ENCODE results near the gene RASA1. TPM values are rescaled to one million over a fixed set of nuclear protein-coding genes. Genes with fewer than 3 reads are reported as not detected.
A peak's percentile ranks its signal among the peaks of the same experiment; 100 is the strongest.

The RASA1 gene
- total RNA-seq, 4 donors from 2014 or later, result 25.9 to 59.9 (median 46.3) TPM

DNA sequence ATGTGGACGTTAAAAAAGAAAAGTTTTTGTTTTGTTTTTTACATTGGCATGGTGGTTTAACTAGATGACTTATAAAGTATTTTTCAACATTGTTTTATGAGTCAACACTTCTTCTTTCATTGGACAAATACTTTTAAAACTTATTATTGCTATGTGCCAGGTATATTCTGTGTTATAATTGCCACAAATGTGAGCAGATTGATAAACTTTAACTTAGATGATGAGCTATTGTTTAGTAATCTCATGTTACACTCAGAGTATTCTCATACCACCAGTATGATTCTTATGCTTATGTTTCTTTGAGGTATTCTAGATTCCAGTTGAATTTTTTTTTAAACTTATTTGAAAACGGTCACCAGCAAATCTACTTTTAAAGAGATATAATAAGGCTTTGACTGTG is 60.3 kb downstream of the RASA1 start:
- Histone ChIP-seq H3K4me3 (no peak overlapping the region), H3K36me3 (no peaks in the 10 kb centered on the region), H3K27me3 (no peaks in the 10 kb centered on the region), H3K27ac (no peak overlapping the region), H3K4me1 (no peaks in the 10 kb centered on the region), H3K9me3 (no peaks in the 10 kb centered on the region)
- no peak for DNase-seq
- no peak for TF ChIP-seq POLR2A (IDR thresholded peaks at IDR 0.05)
- TF ChIP-seq, protein P1, sequence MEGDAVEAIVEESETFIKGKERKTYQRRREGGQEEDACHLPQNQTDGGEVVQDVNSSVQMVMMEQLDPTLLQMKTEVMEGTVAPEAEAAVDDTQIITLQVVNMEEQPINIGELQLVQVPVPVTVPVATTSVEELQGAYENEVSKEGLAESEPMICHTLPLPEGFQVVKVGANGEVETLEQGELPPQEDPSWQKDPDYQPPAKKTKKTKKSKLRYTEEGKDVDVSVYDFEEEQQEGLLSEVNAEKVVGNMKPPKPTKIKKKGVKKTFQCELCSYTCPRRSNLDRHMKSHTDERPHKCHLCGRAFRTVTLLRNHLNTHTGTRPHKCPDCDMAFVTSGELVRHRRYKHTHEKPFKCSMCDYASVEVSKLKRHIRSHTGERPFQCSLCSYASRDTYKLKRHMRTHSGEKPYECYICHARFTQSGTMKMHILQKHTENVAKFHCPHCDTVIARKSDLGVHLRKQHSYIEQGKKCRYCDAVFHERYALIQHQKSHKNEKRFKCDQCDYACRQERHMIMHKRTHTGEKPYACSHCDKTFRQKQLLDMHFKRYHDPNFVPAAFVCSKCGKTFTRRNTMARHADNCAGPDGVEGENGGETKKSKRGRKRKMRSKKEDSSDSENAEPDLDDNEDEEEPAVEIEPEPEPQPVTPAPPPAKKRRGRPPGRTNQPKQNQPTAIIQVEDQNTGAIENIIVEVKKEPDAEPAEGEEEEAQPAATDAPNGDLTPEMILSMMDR (IDR thresholded peaks at IDR 0.05), result no peak
- intact Hi-C loops (cut with DNase I; ENCODE audit: low total_unique reads), result no loop called here

DNA sequence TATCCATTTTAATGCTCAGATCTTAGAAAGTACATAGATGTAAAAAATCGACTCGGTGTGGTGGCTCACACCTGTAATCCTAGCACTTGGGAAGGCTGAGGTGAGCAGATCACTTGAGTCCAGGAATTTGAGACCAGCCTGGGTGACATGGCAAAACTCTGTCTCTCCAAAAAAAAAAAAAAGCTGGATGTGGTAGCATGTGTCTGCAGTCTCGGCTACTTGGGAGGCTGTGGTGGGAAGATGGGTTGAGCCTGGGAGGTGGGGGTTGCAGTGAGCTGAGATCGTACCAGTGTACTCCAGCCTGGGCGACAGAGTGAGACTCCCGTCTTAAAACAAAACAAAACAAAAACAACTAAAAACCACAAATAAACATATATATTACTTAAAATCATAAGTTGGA is 61.4 kb downstream of the RASA1 start:
- intact Hi-C loops (cut with DNase I; ENCODE audit: low total_unique reads), result no loop called here
- TF ChIP-seq, protein P1 (IDR thresholded peaks at IDR 0.05), result no peak
- TF ChIP-seq POLR2A (IDR thresholded peaks at IDR 0.05), result no peak
- DNase-seq, result no peak

DNA sequence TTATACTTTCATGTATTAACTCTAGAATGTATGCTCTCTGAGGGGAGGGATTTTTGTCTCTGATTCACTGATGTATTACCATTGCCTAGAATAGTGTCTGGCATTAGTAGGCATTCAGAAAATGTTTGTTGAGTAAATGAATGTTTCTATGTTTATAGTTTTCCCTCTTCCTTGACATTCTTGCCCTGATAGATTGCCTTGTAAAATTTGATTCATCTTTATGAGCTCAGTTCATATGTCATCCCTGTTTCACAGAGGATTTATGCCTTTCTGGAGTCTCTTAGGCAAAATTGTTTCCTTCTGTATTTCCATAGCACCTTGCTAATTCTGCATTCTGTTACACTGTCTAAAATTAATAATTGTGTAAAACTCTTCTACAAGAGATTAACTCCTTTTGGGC is 72.3 kb downstream of the RASA1 start:
- H3K4me3 ChIP-seq, result no peak overlapping the region
- no peak for TF ChIP-seq POLR2A (IDR thresholded peaks at IDR 0.05)
- TF ChIP-seq, protein P1 (IDR thresholded peaks at IDR 0.05), result no peak
- no peaks in the 10 kb centered on the region for H3K36me3 ChIP-seq
- intact Hi-C loops (cut with DNase I; ENCODE audit: low total_unique reads), result no loop called here
- no peaks in the 10 kb centered on the region for H3K27me3 ChIP-seq
- peak overlapping the region in 1 of 2 donors; percentile 4 for H3K27ac ChIP-seq
- H3K9me3 ChIP-seq, result no peaks in the 10 kb centered on the region
- no peaks in the 10 kb centered on the region for H3K4me1 ChIP-seq
- no peak for DNase-seq

More for the DNA sequence above, 61.4 kb downstream of the RASA1 start:
- H3K27ac ChIP-seq, result no peak overlapping the region
- no peaks in the 10 kb centered on the region for H3K27me3 ChIP-seq
- H3K4me1 ChIP-seq, result no peaks in the 10 kb centered on the region
- no peaks in the 10 kb centered on the region for H3K36me3 ChIP-seq
- H3K4me3 ChIP-seq, result no peak overlapping the region
- no peaks in the 10 kb centered on the region for H3K9me3 ChIP-seq

DNA sequence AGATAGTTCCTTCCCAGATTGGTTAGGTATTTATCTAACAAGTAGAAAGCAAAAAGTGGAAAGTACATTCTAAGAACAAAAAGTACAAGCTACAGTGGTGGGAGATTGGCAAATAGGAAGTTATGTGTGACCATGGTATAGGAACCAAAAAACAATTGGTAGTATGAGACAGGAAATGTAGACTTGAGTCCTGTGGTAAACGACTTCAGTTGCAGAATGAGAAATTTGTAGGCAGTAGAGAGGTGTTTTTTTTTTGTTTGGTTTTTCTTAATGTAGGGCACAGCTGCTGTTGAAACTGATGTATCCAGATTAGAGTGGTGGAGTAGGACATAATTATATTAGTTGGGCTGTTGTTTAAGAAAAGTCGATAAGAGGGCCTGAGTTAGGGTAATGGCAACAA is 73.0 kb downstream of the RASA1 start:
- H3K4me3 ChIP-seq, result no peak overlapping the region
- DNase-seq, result no peak
- no peaks in the 10 kb centered on the region for H3K27me3 ChIP-seq
- H3K4me1 ChIP-seq, result no peaks in the 10 kb centered on the region
- intact Hi-C loops (cut with DNase I; ENCODE audit: low total_unique reads), result no loop called here
- no peak overlapping the region for H3K27ac ChIP-seq
- H3K36me3 ChIP-seq, result no peaks in the 10 kb centered on the region
- TF ChIP-seq, protein P1 (IDR thresholded peaks at IDR 0.05), result no peak
- no peak for TF ChIP-seq POLR2A (IDR thresholded peaks at IDR 0.05)
- no peaks in the 10 kb centered on the region for H3K9me3 ChIP-seq

DNA sequence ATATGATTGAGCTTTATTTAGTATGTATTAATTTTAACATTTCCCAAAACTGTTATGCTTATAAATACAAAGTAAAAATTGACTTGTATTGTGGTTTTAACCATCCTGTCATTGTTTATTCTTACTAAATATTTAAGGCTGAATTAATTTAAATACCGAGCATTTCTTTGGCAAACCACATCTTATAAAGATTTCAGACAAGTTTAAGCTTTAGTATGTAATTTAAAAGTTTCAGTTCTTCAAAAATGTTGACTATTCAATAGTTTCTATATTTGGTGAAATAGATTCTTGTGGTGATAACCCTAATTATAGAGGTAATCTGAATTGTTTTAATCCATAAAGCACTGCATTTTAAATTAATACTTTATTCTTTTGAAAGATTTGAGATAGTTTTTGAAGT is 79.6 kb downstream of the RASA1 start:
- Histone ChIP-seq H3K4me3 (no peak overlapping the region), H3K27ac (no peak overlapping the region), H3K36me3 (no peaks in the 10 kb centered on the region), H3K9me3 (no peaks in the 10 kb centered on the region), H3K4me1 (no peaks in the 10 kb centered on the region), H3K27me3 (no peaks in the 10 kb centered on the region)
- intact Hi-C loops (cut with DNase I; ENCODE audit: low total_unique reads), result no loop called here
- no peak for TF ChIP-seq POLR2A (IDR thresholded peaks at IDR 0.05)
- TF ChIP-seq, protein P1 (IDR thresholded peaks at IDR 0.05), result no peak
- no peak for DNase-seq
